ENCODE results near the gene RHOG.

RHOG gene

DNA sequence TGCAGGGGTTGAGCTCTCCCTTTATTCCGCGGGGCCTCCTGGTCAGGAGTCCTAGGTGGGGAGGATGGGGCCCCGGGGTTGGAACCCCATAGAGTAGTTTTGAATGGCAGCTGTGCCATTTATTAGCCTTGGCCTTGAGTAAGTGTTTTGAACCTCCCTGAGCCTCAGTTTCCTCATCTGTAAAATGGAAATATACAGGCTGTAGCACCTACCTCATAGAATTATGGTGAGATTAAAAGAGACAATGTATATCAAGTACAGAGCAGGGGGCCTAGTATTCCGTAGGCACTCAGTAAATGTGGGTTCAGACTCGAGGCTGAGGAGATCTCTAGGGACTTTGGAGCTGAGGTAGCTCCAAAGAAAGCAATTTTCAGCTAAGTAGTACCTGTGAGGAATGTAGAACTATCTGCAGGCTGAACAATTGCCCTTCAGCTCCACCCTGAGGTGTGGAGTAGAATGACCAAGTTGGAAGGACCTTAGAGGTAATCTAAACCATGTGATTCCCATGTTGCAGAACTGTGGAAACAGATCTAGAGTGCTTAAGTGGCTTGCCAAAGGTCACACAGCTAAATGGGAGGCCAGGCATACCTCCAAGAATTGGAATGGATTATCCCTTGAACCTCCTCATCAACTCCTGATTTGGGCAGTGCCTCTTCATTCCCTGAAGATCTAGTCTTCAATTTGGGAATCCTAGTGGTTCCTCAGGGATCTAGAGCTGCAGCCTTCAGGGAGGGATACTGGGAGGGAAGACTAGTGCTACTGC lies 31.7 kb downstream of the RHOG start:
- H3K4me3 ChIP-seq (ENCODE audit: low read length) = peak overlapping the region; percentile 94
- no peaks in the 10 kb centered on the region for H3K9me3 ChIP-seq (ENCODE audit: insufficient read depth, low read length)
- H3K9ac ChIP-seq (ENCODE audit: low read length) = peak overlapping the region; percentile 91
- peak overlapping the region; percentile 80 for H3K4me2 ChIP-seq (ENCODE audit: low read length)
- TF ChIP-seq, protein P1, sequence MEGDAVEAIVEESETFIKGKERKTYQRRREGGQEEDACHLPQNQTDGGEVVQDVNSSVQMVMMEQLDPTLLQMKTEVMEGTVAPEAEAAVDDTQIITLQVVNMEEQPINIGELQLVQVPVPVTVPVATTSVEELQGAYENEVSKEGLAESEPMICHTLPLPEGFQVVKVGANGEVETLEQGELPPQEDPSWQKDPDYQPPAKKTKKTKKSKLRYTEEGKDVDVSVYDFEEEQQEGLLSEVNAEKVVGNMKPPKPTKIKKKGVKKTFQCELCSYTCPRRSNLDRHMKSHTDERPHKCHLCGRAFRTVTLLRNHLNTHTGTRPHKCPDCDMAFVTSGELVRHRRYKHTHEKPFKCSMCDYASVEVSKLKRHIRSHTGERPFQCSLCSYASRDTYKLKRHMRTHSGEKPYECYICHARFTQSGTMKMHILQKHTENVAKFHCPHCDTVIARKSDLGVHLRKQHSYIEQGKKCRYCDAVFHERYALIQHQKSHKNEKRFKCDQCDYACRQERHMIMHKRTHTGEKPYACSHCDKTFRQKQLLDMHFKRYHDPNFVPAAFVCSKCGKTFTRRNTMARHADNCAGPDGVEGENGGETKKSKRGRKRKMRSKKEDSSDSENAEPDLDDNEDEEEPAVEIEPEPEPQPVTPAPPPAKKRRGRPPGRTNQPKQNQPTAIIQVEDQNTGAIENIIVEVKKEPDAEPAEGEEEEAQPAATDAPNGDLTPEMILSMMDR (IDR thresholded peaks at IDR 0.05; ENCODE audit: low read depth, low read length) = peak; percentile 64
- TF ChIP-seq EZH2phosphoT487 (IDR thresholded peaks at IDR 0.05; ENCODE audit: low read depth) = no peak
- H3K27ac ChIP-seq (ENCODE audit: low read length) = no peak overlapping the region
- no peaks in the 10 kb centered on the region for H4K20me1 ChIP-seq (ENCODE audit: insufficient read depth, low read length)
- H3K4me1 ChIP-seq (ENCODE audit: low read length) = peaks cover 4% of the 10 kb centered on the region; the same call in 1 of the 2 replicates
- H3K36me3 ChIP-seq (replicated peaks; ENCODE audit: low read depth, low read length) = no peaks in the 10 kb centered on the region
- no peaks in the 10 kb centered on the region for H3K79me2 ChIP-seq (ENCODE audit: low read length)
- H2AFZ ChIP-seq (ENCODE audit: low read depth, low read length) = peak overlapping the region; percentile 99; the same call in 1 of the 2 replicates
- no peaks in the 10 kb centered on the region for H3K27me3 ChIP-seq (ENCODE audit: low read depth, low read length)

DNA sequence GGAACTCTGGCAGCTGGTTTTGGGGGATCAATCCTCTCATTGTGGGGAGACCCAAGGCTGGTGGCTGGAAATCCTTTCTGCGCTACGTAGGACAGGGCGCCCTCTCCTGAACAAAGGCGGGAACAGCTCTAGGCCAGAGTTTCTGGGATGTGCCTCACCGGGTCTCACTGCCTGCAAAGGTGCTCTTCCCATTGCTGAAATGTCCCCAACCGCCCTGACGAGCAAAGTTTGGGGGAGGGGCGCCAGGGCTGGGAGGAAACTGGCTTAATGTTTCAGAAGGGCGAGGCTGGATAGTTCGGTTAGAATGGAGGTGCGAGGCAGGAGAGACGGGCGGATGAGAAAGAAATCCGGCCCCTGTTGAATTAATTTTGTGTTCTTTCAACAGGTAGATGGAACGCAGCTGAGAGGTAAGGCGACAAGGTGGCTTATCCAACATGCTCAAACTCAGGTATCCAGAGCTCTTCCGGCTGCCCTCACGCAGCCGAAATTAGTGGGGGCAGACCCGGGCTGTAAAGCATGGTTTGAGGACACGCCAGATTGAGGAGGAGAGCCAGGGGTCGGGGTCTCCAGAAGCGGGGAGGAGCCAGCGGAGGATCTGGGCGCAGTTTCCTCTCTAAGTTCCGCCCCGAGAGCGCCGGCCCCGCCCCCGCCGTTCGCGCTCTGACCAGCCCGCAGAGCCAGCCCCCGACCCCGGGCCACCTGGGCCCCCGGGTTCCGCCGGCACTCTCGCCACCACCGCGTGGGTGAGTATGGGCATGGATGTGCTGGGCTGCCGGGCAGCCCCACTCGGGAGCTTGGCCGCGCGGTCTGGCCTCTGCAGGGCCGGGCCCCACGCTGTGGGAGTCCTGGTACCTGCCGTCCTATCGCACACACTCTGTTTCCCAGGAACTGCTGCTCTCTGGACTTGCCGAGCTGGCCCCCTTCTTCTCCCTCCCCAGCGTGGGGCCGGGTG lies 32.6 kb downstream of the RHOG start, which contains the start of gene PGAP2:
PGAP2 (plus strand) TSS at position 652 of the 952 bp plus-strand sequence. CDS start 2,700 bp downstream, outside the sequence.
- Histone ChIP-seq H2AFZ (ENCODE audit: low read depth, low read length) (peak within 1 kb of the TSS; percentile 99), H3K4me1 (ENCODE audit: low read length) (peaks cover 4% of the 10 kb centered on the region; the same call in 1 of the 2 replicates), H3K27ac (ENCODE audit: low read length) (peak within 1 kb of the TSS; percentile 43), H4K20me1 (ENCODE audit: insufficient read depth, low read length) (no peaks in the 10 kb centered on the region), H3K79me2 (ENCODE audit: low read length) (no peaks in the 10 kb centered on the region), H3K4me2 (ENCODE audit: low read length) (peak within 1 kb of the TSS; percentile 80), H3K9ac (ENCODE audit: low read length) (peak within 1 kb of the TSS; percentile 91), H3K36me3 (replicated peaks; ENCODE audit: low read depth, low read length) (no peaks in the 10 kb centered on the region), H3K27me3 (ENCODE audit: low read depth, low read length) (no peaks in the 10 kb centered on the region), H3K9me3 (ENCODE audit: insufficient read depth, low read length) (no peaks in the 10 kb centered on the region), H3K4me3 (ENCODE audit: low read length) (peak within 1 kb of the TSS; percentile 94)
- TF ChIP-seq EZH2phosphoT487 (IDR thresholded peaks at IDR 0.05; ENCODE audit: low read depth) = no peak
- TF ChIP-seq, protein P1 (IDR thresholded peaks at IDR 0.05; ENCODE audit: low read depth, low read length) = peak; percentile 65

DNA sequence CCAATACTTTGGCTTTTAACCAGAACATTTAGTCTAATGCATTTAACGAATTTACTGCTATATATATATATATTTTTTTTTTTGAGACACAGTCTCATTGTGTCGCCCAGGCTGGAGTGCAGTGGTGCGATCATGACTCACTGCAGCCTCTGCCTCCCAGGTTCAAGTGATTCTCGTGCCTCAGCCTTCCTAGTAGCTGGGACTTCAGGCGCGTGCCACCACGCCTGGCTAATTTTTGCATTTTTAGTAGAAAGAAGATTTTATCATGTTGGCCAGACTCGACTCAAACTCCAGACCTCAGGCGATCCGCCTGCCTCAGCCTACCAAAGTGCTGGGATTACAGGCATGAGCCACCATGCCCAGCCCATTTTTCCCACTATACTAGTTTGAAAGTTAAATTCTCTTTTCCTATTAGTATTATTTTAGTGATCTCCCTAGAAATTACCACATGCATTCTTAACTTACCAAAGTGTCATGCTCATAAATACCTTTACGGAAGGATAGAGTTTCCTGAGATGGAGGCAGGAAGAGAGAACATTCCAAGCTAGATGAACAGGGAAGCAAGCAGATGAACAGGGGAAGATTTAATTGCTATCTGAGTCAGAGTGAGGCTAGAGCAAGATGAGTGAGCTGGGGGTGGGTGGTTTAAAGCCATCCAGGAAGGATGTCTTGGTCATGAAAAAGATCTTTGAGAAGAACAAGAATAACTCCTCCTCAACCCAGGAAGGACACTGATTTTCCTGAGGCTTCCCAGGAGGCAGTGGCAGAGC lies 36.8 kb downstream of the RHOG start:
- H2AFZ ChIP-seq (ENCODE audit: low read depth, low read length) = no peak overlapping the region
- H3K79me2 ChIP-seq (ENCODE audit: low read length) = peaks cover 3% of the 10 kb centered on the region
- no peak overlapping the region for H3K9ac ChIP-seq (ENCODE audit: low read length)
- H3K36me3 ChIP-seq (replicated peaks; ENCODE audit: low read depth, low read length) = no peaks in the 10 kb centered on the region
- H3K27ac ChIP-seq (ENCODE audit: low read length) = no peak overlapping the region
- no peaks in the 10 kb centered on the region for H3K9me3 ChIP-seq (ENCODE audit: insufficient read depth, low read length)
- TF ChIP-seq EZH2phosphoT487 (IDR thresholded peaks at IDR 0.05; ENCODE audit: low read depth) = no peak
- TF ChIP-seq, protein P1 (IDR thresholded peaks at IDR 0.05; ENCODE audit: low read depth, low read length) = no peak
- peaks cover 6% of the 10 kb centered on the region for H3K4me1 ChIP-seq (ENCODE audit: low read length)
- H3K27me3 ChIP-seq (ENCODE audit: low read depth, low read length) = no peaks in the 10 kb centered on the region
- no peak overlapping the region for H3K4me3 ChIP-seq (ENCODE audit: low read length)
- H4K20me1 ChIP-seq (ENCODE audit: insufficient read depth, low read length) = no peaks in the 10 kb centered on the region
- H3K4me2 ChIP-seq (ENCODE audit: low read length) = no peak overlapping the region
